Dermis microvascular lymphatic vessel endothelial cell (primary cell): Measurements from ENCODE around the gene TCHHL1. TPM values are rescaled to one million over a fixed set of nuclear protein-coding genes. Genes with fewer than 3 reads are reported as not detected.

ENCODE experiments used
- DNase-seq, 2 donors: peaks; one replicate each; pipeline versions ENCODE4 v3.0.0 to v3.0.0-alpha.2; 2010; ENCODE audit warnings: low read depth in 2 of 2
- total RNA-seq: library from RNA; depleted of rRNA; stranded (reverse); fragments of >200 nt; gene quantifications from 2 replicates; pipeline ENCODE4 v1.2.1, GENCODE V29; 2014

The TCHHL1 gene
- not detected in 2 replicates for total RNA-seq

- no peak for DNase-seq
Measured at GRCh38 chr1:152089014-152089674, at the start of gene TCHHL1. TCHHL1 (minus strand) TSS chr1:152089064; CDS start chr1:152088143, 921 bp downstream.

GRCh38 chr1:152137215-152137614 lies 48.4 kb upstream of the TCHHL1 start:
- DNase-seq = no peak

- no peak for DNase-seq
Measured at GRCh38 chr1:152130186-152130585, 41.3 kb upstream of the TCHHL1 start.

GRCh38 chr1:152127673-152128072 lies 38.8 kb upstream of the TCHHL1 start:
- DNase-seq = no peak

GRCh38 chr1:152125834-152126443 lies 37.1 kb upstream of the TCHHL1 start:
- DNase-seq = no peak

GRCh38 chr1:152118915-152119314 lies 30.1 kb upstream of the TCHHL1 start:
- DNase-seq = no peak

GRCh38 chr1:152115344-152115743 lies 26.5 kb upstream of the TCHHL1 start, which contains the start of gene TCHH:
TCHH (minus strand) TSS chr1:152115444; CDS start chr1:152114080, 1,364 bp downstream.
- no peak for DNase-seq

- DNase-seq = no peak
Measured at GRCh38 chr1:152112885-152113432, 24.1 kb upstream of the TCHHL1 start.

- peak in 1 of 2 donors; percentile 10 for DNase-seq
Measured at GRCh38 chr1:152112101-152112884, 23.4 kb upstream of the TCHHL1 start.

- DNase-seq = peak in 1 of 2 donors; percentile 49
Measured at GRCh38 chr1:152111515-152111968, 22.7 kb upstream of the TCHHL1 start.

GRCh38 chr1:152110860-152111514 lies 22.1 kb upstream of the TCHHL1 start:
- peak in 1 of 2 donors; percentile 50 for DNase-seq

GRCh38 chr1:152110365-152110859 lies 21.5 kb upstream of the TCHHL1 start:
- peak in 1 of 2 donors; percentile 38 for DNase-seq

GRCh38 chr1:152109998-152110294 lies 21.1 kb upstream of the TCHHL1 start:
- no peak for DNase-seq

GRCh38 chr1:152109231-152109997 lies 20.6 kb upstream of the TCHHL1 start:
- DNase-seq = no peak

GRCh38 chr1:152108882-152109222 lies 20.0 kb upstream of the TCHHL1 start:
- no peak for DNase-seq

- DNase-seq = peak in 1 of 2 donors; percentile 48
Measured at GRCh38 chr1:152107984-152108881, 19.4 kb upstream of the TCHHL1 start.

- DNase-seq = no peak
Measured at GRCh38 chr1:152107031-152107983, 18.4 kb upstream of the TCHHL1 start.

- DNase-seq = no peak
Measured at GRCh38 chr1:152104854-152105253, 16.0 kb upstream of the TCHHL1 start.

- no peak for DNase-seq
Measured at GRCh38 chr1:152096931-152097330, 8.1 kb upstream of the TCHHL1 start.
